Panc1 (cell line): ENCODE measurements around the gene PLIN1. TPM values are rescaled to one million over a fixed set of nuclear protein-coding genes. Genes with fewer than 3 reads are reported as not detected.

Experiments used
- ATAC-seq: fragments of 200-7000 bp; cut with Tn5 transposase; 2 replicates; pipeline ENCODE4 v1.9.1; 2020; ENCODE audit warnings: mild to moderate bottlenecking, moderate library complexity
- BruUV-seq: library from RNA; stranded (reverse); fragments of 400-500 nt; replicated peaks from 2 replicates; lab custom pipeline; 2021; lab: Mats Ljungman, UMichigan
- CTCF ChIA-PET: fragments of 300-600 bp; sonication (Branson Sonifier 250); formaldehyde crosslinking; loops from one replicate; lab custom pipeline; 2022; ENCODE audit warnings: antibody characterized with exemption; lab: Charles Lee
- POLR2A ChIA-PET: fragments of 300-600 bp; sonication (Branson Sonifier 250); formaldehyde crosslinking; loops from one replicate; lab custom pipeline; 2022; ENCODE audit warnings: antibody characterized with exemption; lab: Charles Lee
- DNase-seq: peaks from one replicate; pipeline ENCODE4 v3.0.0-alpha.2; 2010; ENCODE audit warnings: low read depth, low spot score
- H3K27ac ChIP-seq: 2 replicates; pipeline ENCODE4 v1.5.1; 2011; ENCODE audit warnings: mild to moderate bottlenecking, low read length, inconsistent platforms
- H3K27me3 ChIP-seq: fragments of 200-500 bp; sonication (Bioruptor generic); 2 replicates; pipeline ENCODE4 v1.6.0; 2014; ENCODE audit warnings: low read length, inconsistent platforms; ENCODE audit not compliant: control insufficient read depth, insufficient read depth
- H3K36me3 ChIP-seq: fragments of 200-500 bp; sonication (Bioruptor generic); 2 replicates; pipeline ENCODE4 v1.5.1; 2014; ENCODE audit warnings: inconsistent platforms, mild to moderate bottlenecking, low read length, moderate library complexity; ENCODE audit not compliant: control insufficient read depth, insufficient read depth
- H3K4me1 ChIP-seq: 2 replicates; pipeline ENCODE4 v1.5.1; 2011; ENCODE audit warnings: inconsistent platforms, mild to moderate bottlenecking, low read length, moderate library complexity; ENCODE audit not compliant: control insufficient read depth, insufficient read depth
- H3K4me3 ChIP-seq, 2 experiments: 2 replicates each; pipeline ENCODE4 v1.5.1; 2011 to 2012; ENCODE audit warnings: low read depth in 2 of 2, low read length in 2 of 2, mild to moderate bottlenecking in 2 of 2, inconsistent platforms in 1 of 2, moderate library complexity in 1 of 2
- H3K9me3 ChIP-seq: fragments of 200-500 bp; sonication (Bioruptor generic); 2 replicates; pipeline ENCODE4 v1.5.1; 2014; ENCODE audit warnings: low read depth, mild to moderate bottlenecking, inconsistent platforms, low read length, moderate library complexity; ENCODE audit not compliant: control insufficient read depth, insufficient read depth
- CTCF ChIP-seq: fragments of 450-650 bp; IDR thresholded peaks from 2 replicates; pipeline ENCODE4 v1.5.1; 2017; ENCODE audit warnings: mild to moderate bottlenecking
- POLR2AphosphoS5 ChIP-seq: IDR thresholded peaks from 2 replicates; pipeline ENCODE4 v1.6.1; 2012; ENCODE audit warnings: mild to moderate bottlenecking, low read depth, low read length, moderate library complexity
- REST ChIP-seq, 2 experiments: IDR thresholded peaks; 2 replicates each; pipeline ENCODE4 v1.6.1; 2011 to 2012; ENCODE audit warnings: low read depth in 2 of 2, control low read depth in 1 of 2, low read length in 1 of 2, mild to moderate bottlenecking in 1 of 2, moderate library complexity in 1 of 2; ENCODE audit not compliant: insufficient read depth in 1 of 2
- SIN3A ChIP-seq: IDR thresholded peaks from 2 replicates; pipeline ENCODE4 v1.6.1; 2012; ENCODE audit warnings: low read depth, mild to moderate bottlenecking, low read length, moderate library complexity, borderline replicate concordance; ENCODE audit not compliant: insufficient read depth
- TCF7L2 ChIP-seq: IDR thresholded peaks from 2 replicates; pipeline ENCODE4 v1.6.1; 2011; ENCODE audit warnings: mild to moderate bottlenecking, low read depth, low read length, inconsistent platforms
- in situ Hi-C: cut with HindIII; loops from 2 replicates; pipeline ENCODE4 v1.10.0; 2016; ENCODE audit warnings: low sequenced_read_pairs, low pct_unique_long_range_greater_than_20kb
- intact Hi-C: fragments of 100-400 bp; cut with micrococcal nuclease; formaldehyde crosslinking; loops from one replicate; pipeline ENCODE4 v1.10.0; 2022; ENCODE audit not compliant: unreplicated experiment
- total RNA-seq: library from RNA; stranded (reverse); gene quantifications from one replicate; pipeline ENCODE4 v1.2.1, GENCODE V29; 2021; ENCODE audit not compliant: unreplicated experiment

The PLIN1 gene
- total RNA-seq, 1 experiment from 2014 or later, result 0.44 TPM

GRCh38 chr15:89669309-89669865 is 9.8 kb downstream of the PLIN1 start:
- Histone ChIP-seq H3K36me3 (no peaks in the 10 kb centered on the region), H3K27me3 (no peaks in the 10 kb centered on the region), H3K4me3 (no peak overlapping the region), H3K9me3 (no peaks in the 10 kb centered on the region), H3K27ac (no peak overlapping the region), H3K4me1 (peaks cover 12% of the 10 kb centered on the region)
- in situ Hi-C loops, result no loop called here
- ATAC-seq (no peak), DNase-seq (no peak)
- intact Hi-C loops, result no loop called here
- POLR2A ChIA-PET, result no interaction called here
- no peak for TF ChIP-seq REST (IDR thresholded peaks at IDR 0.05; ENCODE audit: insufficient read depth in 1 of 2, low read depth in 2 of 2, low read length in 1 of 2)
- no peak for TF ChIP-seq SIN3A
- TF ChIP-seq CTCF, result no peak
- TF ChIP-seq TCF7L2, result no peak
- TF ChIP-seq POLR2AphosphoS5, result no peak
- CTCF ChIA-PET, result no interaction called here
- no TSS peak for BruUV-seq

- CTCF ChIA-PET, result interaction anchor here (1.1 kb wide), 1 partner anchor 22 kb away, joined by 3 read pairs; no protein-coding TSS in a partner anchor
These were observed 11.0 kb downstream of the PLIN1 start for GRCh38 chr15:89668171-89668570.

More at GRCh38 chr15:89668171-89668570, 11.0 kb downstream of the PLIN1 start:
- no peak overlapping the region for H3K27ac ChIP-seq
- H3K9me3 ChIP-seq, result no peaks in the 10 kb centered on the region
- H3K27me3 ChIP-seq, result no peaks in the 10 kb centered on the region
- in situ Hi-C loops (no loop called here), intact Hi-C loops (no loop called here)
- no peak for TF ChIP-seq TCF7L2
- no peak for TF ChIP-seq SIN3A
- TF ChIP-seq CTCF, result no peak
- H3K4me3 ChIP-seq, result no peak overlapping the region
- DNase-seq (no peak), ATAC-seq (no peak)
- BruUV-seq, result no TSS peak
- peaks cover 12% of the 10 kb centered on the region for H3K4me1 ChIP-seq
- POLR2A ChIA-PET, result interaction anchor here (0.6 kb wide), 1 partner anchor 101 kb away, joined by 4 read pairs; no protein-coding TSS in a partner anchor
- H3K36me3 ChIP-seq, result no peaks in the 10 kb centered on the region
